ENCODE measurements around the gene SNX21.

GRCh38 chr20:45883100-45883469, 49.5 kb downstream of the SNX21 start:
- TF ChIP-seq CTCF (IDR thresholded peaks at IDR 0.05; ENCODE audit: low read depth, low read length, poor library complexity, severe bottlenecking) (no peak), EZH2phosphoT487 (IDR thresholded peaks at IDR 0.05; ENCODE audit: borderline replicate concordance, low read length) (no peak)
